GM12878 (cell line): ENCODE measurements around the gene ATF3. TPM values are rescaled to one million over a fixed set of nuclear protein-coding genes. Genes with fewer than 3 reads are reported as not detected.

Experiments
- ATAC-seq: fragments of 200-7000 bp; cut with Tn5 transposase; 3 replicates; pipeline ENCODE4 v1.9.1; 2020; ENCODE audit warnings: mild to moderate bottlenecking, moderate library complexity
- BruUV-seq: library from RNA; stranded (reverse); fragments of 400-500 nt; replicated peaks from 2 replicates; lab custom pipeline; 2021; lab: Mats Ljungman, UMichigan
- CTCF ChIA-PET: fragments of 300-600 bp; sonication (Branson Sonifier 250); formaldehyde crosslinking; extraction: SDS; loops from one replicate; lab custom pipeline; 2021; ENCODE audit warnings: inconsistent platforms; lab: Yijun Ruan, JAX
- POLR2A ChIA-PET: fragments of 350-600 bp; formaldehyde crosslinking; extraction: SDS; loops from one replicate; lab custom pipeline; 2021; ENCODE audit warnings: inconsistent platforms; lab: Charles Lee
- RAD21 ChIA-PET: fragments of 300-600 bp; sonication (Branson Sonifier 250); formaldehyde crosslinking; loops from one replicate; lab custom pipeline; 2023; ENCODE audit warnings: antibody characterized with exemption; ENCODE audit not compliant: unreplicated experiment; lab: Charles Lee
- SMC1A ChIA-PET: fragments of 300-600 bp; sonication (Branson Sonifier 250); formaldehyde crosslinking; loops from one replicate; lab custom pipeline; 2023; ENCODE audit not compliant: unreplicated experiment, uncharacterized antibody; lab: Charles Lee
- DNase-seq: peaks from one replicate; pipeline ENCODE4 v3.0.0-alpha.2; 2011; ENCODE audit warnings: low read depth, low spot score
- FAIRE-seq: peaks from 3 replicates; lab custom pipeline; 2011; peaks lifted over from hg19 to GRCh38; lab: Jason Lieb, UNC
- H2AFZ ChIP-seq: 2 replicates; pipeline ENCODE4 v1.6.0; 2011; ENCODE audit warnings: low read depth, low read length, control low read depth; ENCODE audit not compliant: control insufficient read depth
- H3K27ac ChIP-seq: 2 replicates; pipeline ENCODE4 v1.5.1; 2011; ENCODE audit warnings: control low read depth; ENCODE audit not compliant: control insufficient read depth, insufficient read depth
- H3K27me3 ChIP-seq, 2 experiments: replicated peaks in 1 of 2; 2 replicates each; pipeline versions ENCODE4 v1.6.0 to v1.6.1; 2011; ENCODE audit warnings: low read length in 1 of 2; ENCODE audit not compliant: control insufficient read depth in 2 of 2, insufficient read depth in 2 of 2
- H3K36me3 ChIP-seq, 2 experiments: 2 replicates each; pipeline ENCODE4 v1.5.1; 2011; ENCODE audit warnings: low read length in 1 of 2; ENCODE audit not compliant: control insufficient read depth in 2 of 2, insufficient read depth in 2 of 2
- H3K4me1 ChIP-seq: 2 replicates; pipeline ENCODE4 v1.6.1; 2011; ENCODE audit warnings: mild to moderate bottlenecking, low read length, moderate library complexity, mixed read lengths; ENCODE audit not compliant: control insufficient read depth, insufficient read depth
- H3K4me2 ChIP-seq: 2 replicates; pipeline ENCODE4 v1.6.0; 2011; ENCODE audit warnings: control low read depth; ENCODE audit not compliant: control insufficient read depth, insufficient read depth
- H3K4me3 ChIP-seq: fragments of 200-600 bp; sonication (generic); 2 replicates; pipeline ENCODE4 v1.5.1; 2016
- H3K79me2 ChIP-seq: 2 replicates; pipeline ENCODE4 v1.6.0; 2011; ENCODE audit warnings: low read length; ENCODE audit not compliant: control insufficient read depth, insufficient read depth
- H3K9ac ChIP-seq: 2 replicates; pipeline ENCODE4 v1.8.0; 2011; ENCODE audit warnings: low read length, control low read depth, mixed read lengths; ENCODE audit not compliant: control insufficient read depth, insufficient read depth
- H3K9me3 ChIP-seq: replicated peaks from 3 replicates; pipeline ENCODE4 v1.5.1; 2011; ENCODE audit warnings: mild to moderate bottlenecking, low read length; ENCODE audit not compliant: control insufficient read depth, insufficient read depth
- H4K20me1 ChIP-seq: 2 replicates; pipeline ENCODE4 v1.6.0; 2011; ENCODE audit not compliant: control insufficient read depth, insufficient read depth
- MEF2B ChIP-seq: fragments of 450-650 bp; IDR thresholded peaks from 2 replicates; pipeline ENCODE4 v1.6.1; 2018; ENCODE audit warnings: mild to moderate bottlenecking, moderate library complexity; ENCODE audit not compliant: partially characterized antibody, poor library complexity, severe bottlenecking
- TARDBP ChIP-seq: IDR thresholded peaks from 2 replicates; pipeline ENCODE4 v1.6.1; 2016; ENCODE audit warnings: borderline replicate concordance
- WGBS: methylation state at CpG from one replicate; pipeline ENCODE4 v1.1.6; 2016; ENCODE audit warnings: low lambda C conversion rate; ENCODE audit not compliant: insufficient replicate concordance, insufficient coverage; ENCODE audit errors: missing lambda C conversion rate; 5-methylcytosine and 5-hydroxymethylcytosine counted together
- in situ Hi-C: fragments of 300-500 bp; cut with MboI; formaldehyde crosslinking; loops from 9 replicates; pipeline ENCODE4 v1.14.3; 2018; ENCODE audit warnings: mixed read lengths
- intact Hi-C: fragments of 100-400 bp; cut with micrococcal nuclease; formaldehyde crosslinking; loops from one replicate; pipeline ENCODE4 v1.14.2; 2022; ENCODE audit not compliant: unreplicated experiment
- polyA plus RNA-seq, 11 experiments: library from polyadenylated mRNA; depleted of rRNA in 4 of 11; unstranded in 6 of 11; stranded (reverse) in 5 of 11; fragments of >200 nt; fragmentation: Nextera tagmentation in 4 of 11; fragmentation: Illumina TruSeq in 1 of 11; extraction: Ambion mirVana in 4 of 11; extraction: Trizol in 1 of 11; gene quantifications; 1 replicate in 1 of 11; 2 replicates in 10 of 11; pipeline versions ENCODE4 v1.2.1 to v1.2.3, GENCODE V29; 2011 to 2016; ENCODE audit warnings: inconsistent platforms in 2 of 11, missing spikeins in 2 of 11, low read depth in 1 of 11
- total RNA-seq, 4 experiments: library from RNA; depleted of rRNA in 3 of 4; stranded (reverse); fragments of >200 nt in 3 of 4; fragmentation: Illumina TruSeq in 1 of 4; extraction: Trizol in 1 of 4; gene quantifications; 2 replicates each; pipeline versions ENCODE4 v1.2.1 to v1.2.3, GENCODE V29; 2013 to 2021
- TF ChIP-seq, protein P1 (sequence below), 3 experiments: IDR thresholded peaks in 2 of 3; conservative IDR thresholded peaks in 1 of 3; 2 replicates each; pipeline ENCODE4 v1.5.1; 2011; ENCODE audit warnings: low read depth in 3 of 3, low read length in 3 of 3, mild to moderate bottlenecking in 3 of 3, control low read depth in 2 of 3, moderate library complexity in 2 of 3, inconsistent platforms in 1 of 3, mixed read lengths in 1 of 3; ENCODE audit not compliant: control insufficient read depth in 2 of 3, insufficient read depth in 1 of 3; ENCODE audit errors: extremely low read depth in 1 of 3

ATF3 gene
- total and polyA plus RNA-seq, 10 of the 15 experiments (the other 5 are each of a cell fraction or from before 2014, with no cell fraction given) = 3.0 to 13.9 (median 8.3) TPM

DNA sequence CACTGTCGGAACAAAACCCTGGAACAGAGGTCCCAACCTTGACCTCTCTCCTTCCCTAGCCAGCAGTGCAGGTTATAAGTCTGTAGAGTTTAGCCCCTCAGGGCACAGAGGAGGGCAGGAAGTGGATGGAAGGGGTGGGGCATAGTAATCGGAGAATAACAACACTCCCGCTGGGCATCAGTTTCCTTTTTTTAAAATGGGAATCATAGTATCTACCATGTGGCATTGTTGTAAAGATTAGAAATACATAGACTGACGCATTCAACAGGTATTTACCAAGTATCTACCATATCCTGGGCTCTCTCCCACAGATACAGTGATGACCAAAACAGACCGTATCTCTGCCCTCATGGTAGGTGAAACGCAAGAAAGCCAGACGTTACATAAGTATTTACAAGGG lies 24.9 kb upstream of the ATF3 start:
- no TSS peak for BruUV-seq
- H3K4me3 ChIP-seq = no peak overlapping the region
- in situ Hi-C loops (no loop called here), intact Hi-C loops (no loop called here)
- H3K36me3 ChIP-seq = no peaks in the 10 kb centered on the region
- H3K27ac ChIP-seq = no peak overlapping the region
- H3K4me2 ChIP-seq = no peak overlapping the region
- DNase-seq (no peak), FAIRE-seq (no peak), ATAC-seq (no peak)
- CTCF ChIA-PET = interaction anchor here (1.4 kb wide), 1 partner anchor 11 kb away, joined by 3 read pairs; no protein-coding TSS in a partner anchor
- TF ChIP-seq, protein P1, sequence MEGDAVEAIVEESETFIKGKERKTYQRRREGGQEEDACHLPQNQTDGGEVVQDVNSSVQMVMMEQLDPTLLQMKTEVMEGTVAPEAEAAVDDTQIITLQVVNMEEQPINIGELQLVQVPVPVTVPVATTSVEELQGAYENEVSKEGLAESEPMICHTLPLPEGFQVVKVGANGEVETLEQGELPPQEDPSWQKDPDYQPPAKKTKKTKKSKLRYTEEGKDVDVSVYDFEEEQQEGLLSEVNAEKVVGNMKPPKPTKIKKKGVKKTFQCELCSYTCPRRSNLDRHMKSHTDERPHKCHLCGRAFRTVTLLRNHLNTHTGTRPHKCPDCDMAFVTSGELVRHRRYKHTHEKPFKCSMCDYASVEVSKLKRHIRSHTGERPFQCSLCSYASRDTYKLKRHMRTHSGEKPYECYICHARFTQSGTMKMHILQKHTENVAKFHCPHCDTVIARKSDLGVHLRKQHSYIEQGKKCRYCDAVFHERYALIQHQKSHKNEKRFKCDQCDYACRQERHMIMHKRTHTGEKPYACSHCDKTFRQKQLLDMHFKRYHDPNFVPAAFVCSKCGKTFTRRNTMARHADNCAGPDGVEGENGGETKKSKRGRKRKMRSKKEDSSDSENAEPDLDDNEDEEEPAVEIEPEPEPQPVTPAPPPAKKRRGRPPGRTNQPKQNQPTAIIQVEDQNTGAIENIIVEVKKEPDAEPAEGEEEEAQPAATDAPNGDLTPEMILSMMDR (IDR thresholded peaks at IDR 0.05 in 2 of 3, conservative IDR thresholded peaks at IDR 0.05 in 1 of 3; ENCODE audit: control insufficient read depth in 2 of 3, extremely low read depth in 1 of 3, insufficient read depth in 1 of 3, low read depth in 3 of 3, low read length in 3 of 3) = no peak
- TF ChIP-seq MEF2B = no peak
- no peak for TF ChIP-seq TARDBP
- peaks cover 15% of the 10 kb centered on the region for H3K4me1 ChIP-seq
- RAD21 ChIA-PET = interaction anchor here (1.4 to 2.4 kb wide), 3 partner anchors 11 to 16 kb away, joined by 3 to 6 read pairs (median 5); no protein-coding TSS in a partner anchor
- H3K9me3 ChIP-seq = no peaks in the 10 kb centered on the region
- WGBS = 87% methylated on average over 7 of the region's 7 CpGs
- SMC1A ChIA-PET = interaction anchor here (1.0 to 3.3 kb wide), 5 partner anchors 10 to 25 kb away, joined by 3 to 22 read pairs (median 4); partner anchors contain the start of gene ATF3
- no peak overlapping the region for H3K9ac ChIP-seq
- H3K79me2 ChIP-seq = no peaks in the 10 kb centered on the region
- H3K27me3 ChIP-seq = no peaks in the 10 kb centered on the region
- POLR2A ChIA-PET = interaction anchor here (2.8 kb wide), 1 partner anchor 17 kb away, joined by 12 read pairs; no protein-coding TSS in a partner anchor
- H4K20me1 ChIP-seq = no peaks in the 10 kb centered on the region
- H2AFZ ChIP-seq = no peak overlapping the region
